GM12878 (cell line): Measurements from ENCODE around the gene KCNH5. TPM values are rescaled to one million over a fixed set of nuclear protein-coding genes. Genes with fewer than 3 reads are reported as not detected.

Experiments
- ATAC-seq: fragments of 200-7000 bp; cut with Tn5 transposase; 3 replicates; pipeline ENCODE4 v1.9.1; 2020; ENCODE audit warnings: mild to moderate bottlenecking, moderate library complexity
- BruUV-seq: library from RNA; stranded (reverse); fragments of 400-500 nt; replicated peaks from 2 replicates; lab custom pipeline; 2021; lab: Mats Ljungman, UMichigan
- CTCF ChIA-PET: fragments of 300-600 bp; sonication (Branson Sonifier 250); formaldehyde crosslinking; extraction: SDS; loops from one replicate; lab custom pipeline; 2021; ENCODE audit warnings: inconsistent platforms; lab: Yijun Ruan, JAX
- POLR2A ChIA-PET: fragments of 350-600 bp; formaldehyde crosslinking; extraction: SDS; loops from one replicate; lab custom pipeline; 2021; ENCODE audit warnings: inconsistent platforms; lab: Charles Lee
- RAD21 ChIA-PET: fragments of 300-600 bp; sonication (Branson Sonifier 250); formaldehyde crosslinking; loops from one replicate; lab custom pipeline; 2023; ENCODE audit warnings: antibody characterized with exemption; ENCODE audit not compliant: unreplicated experiment; lab: Charles Lee
- SMC1A ChIA-PET: fragments of 300-600 bp; sonication (Branson Sonifier 250); formaldehyde crosslinking; loops from one replicate; lab custom pipeline; 2023; ENCODE audit not compliant: unreplicated experiment, uncharacterized antibody; lab: Charles Lee
- DNase-seq: peaks from one replicate; pipeline ENCODE4 v3.0.0-alpha.2; 2011; ENCODE audit warnings: low read depth, low spot score
- FAIRE-seq: peaks from 3 replicates; lab custom pipeline; 2011; peaks lifted over from hg19 to GRCh38; lab: Jason Lieb, UNC
- H2AFZ ChIP-seq: 2 replicates; pipeline ENCODE4 v1.6.0; 2011; ENCODE audit warnings: low read depth, low read length, control low read depth; ENCODE audit not compliant: control insufficient read depth
- H3K27ac ChIP-seq: 2 replicates; pipeline ENCODE4 v1.5.1; 2011; ENCODE audit warnings: control low read depth; ENCODE audit not compliant: control insufficient read depth, insufficient read depth
- H3K27me3 ChIP-seq, 2 experiments: replicated peaks in 1 of 2; 2 replicates each; pipeline versions ENCODE4 v1.6.0 to v1.6.1; 2011; ENCODE audit warnings: low read length in 1 of 2; ENCODE audit not compliant: control insufficient read depth in 2 of 2, insufficient read depth in 2 of 2
- H3K36me3 ChIP-seq, 2 experiments: 2 replicates each; pipeline ENCODE4 v1.5.1; 2011; ENCODE audit warnings: low read length in 1 of 2; ENCODE audit not compliant: control insufficient read depth in 2 of 2, insufficient read depth in 2 of 2
- H3K4me1 ChIP-seq: 2 replicates; pipeline ENCODE4 v1.6.1; 2011; ENCODE audit warnings: mild to moderate bottlenecking, low read length, moderate library complexity, mixed read lengths; ENCODE audit not compliant: control insufficient read depth, insufficient read depth
- H3K4me2 ChIP-seq: 2 replicates; pipeline ENCODE4 v1.6.0; 2011; ENCODE audit warnings: control low read depth; ENCODE audit not compliant: control insufficient read depth, insufficient read depth
- H3K4me3 ChIP-seq: fragments of 200-600 bp; sonication (generic); 2 replicates; pipeline ENCODE4 v1.5.1; 2016
- H3K79me2 ChIP-seq: 2 replicates; pipeline ENCODE4 v1.6.0; 2011; ENCODE audit warnings: low read length; ENCODE audit not compliant: control insufficient read depth, insufficient read depth
- H3K9ac ChIP-seq: 2 replicates; pipeline ENCODE4 v1.8.0; 2011; ENCODE audit warnings: low read length, control low read depth, mixed read lengths; ENCODE audit not compliant: control insufficient read depth, insufficient read depth
- H3K9me3 ChIP-seq: replicated peaks from 3 replicates; pipeline ENCODE4 v1.5.1; 2011; ENCODE audit warnings: mild to moderate bottlenecking, low read length; ENCODE audit not compliant: control insufficient read depth, insufficient read depth
- H4K20me1 ChIP-seq: 2 replicates; pipeline ENCODE4 v1.6.0; 2011; ENCODE audit not compliant: control insufficient read depth, insufficient read depth
- BCL11A ChIP-seq: IDR thresholded peaks from 2 replicates; pipeline ENCODE4 v1.6.1; 2011; ENCODE audit warnings: low read depth, low read length
- DPF2 ChIP-seq: fragments of 450-650 bp; IDR thresholded peaks from 2 replicates; pipeline ENCODE4 v1.6.1; 2017; ENCODE audit warnings: mild to moderate bottlenecking
- IKZF1 ChIP-seq: fragments of 450-650 bp; conservative IDR thresholded peaks from 2 replicates; pipeline ENCODE4 v1.6.1; 2017; ENCODE audit warnings: antibody characterized with exemption, mild to moderate bottlenecking
- NFYA ChIP-seq: IDR thresholded peaks from 2 replicates; pipeline ENCODE4 v1.6.1; 2011; ENCODE audit warnings: low read depth, mild to moderate bottlenecking, low read length, improper control_type of control experiment, borderline replicate concordance
- NFYB ChIP-seq: IDR thresholded peaks from 2 replicates; pipeline ENCODE4 v1.6.1; 2011; ENCODE audit warnings: low read depth, mild to moderate bottlenecking, low read length, improper control_type of control experiment, moderate library complexity; ENCODE audit not compliant: insufficient read depth
- POLR2AphosphoS5 ChIP-seq: IDR thresholded peaks from 2 replicates; pipeline ENCODE4 v1.6.1; 2011; ENCODE audit warnings: mild to moderate bottlenecking, low read length, inconsistent platforms
- SUZ12 ChIP-seq: fragments of 200-600 bp; sonication (generic); IDR thresholded peaks from one replicate; pipeline ENCODE4 v1.6.1; 2018; ENCODE audit warnings: antibody characterized with exemption, mild to moderate bottlenecking; ENCODE audit not compliant: unreplicated experiment
- TAF1 ChIP-seq: IDR thresholded peaks from 2 replicates; pipeline ENCODE4 v1.6.1; 2011; ENCODE audit warnings: mild to moderate bottlenecking, low read depth, low read length, borderline replicate concordance
- ZNF217 ChIP-seq: fragments of 450-650 bp; IDR thresholded peaks from 2 replicates; pipeline ENCODE4 v1.6.1; 2017; ENCODE audit warnings: antibody characterized with exemption, mild to moderate bottlenecking
- WGBS: methylation state at CpG from one replicate; pipeline ENCODE4 v1.1.6; 2016; ENCODE audit warnings: low lambda C conversion rate; ENCODE audit not compliant: insufficient replicate concordance, insufficient coverage; ENCODE audit errors: missing lambda C conversion rate; 5-methylcytosine and 5-hydroxymethylcytosine counted together
- in situ Hi-C: fragments of 300-500 bp; cut with MboI; formaldehyde crosslinking; loops from 9 replicates; pipeline ENCODE4 v1.14.3; 2018; ENCODE audit warnings: mixed read lengths
- intact Hi-C: fragments of 100-400 bp; cut with micrococcal nuclease; formaldehyde crosslinking; loops from one replicate; pipeline ENCODE4 v1.14.2; 2022; ENCODE audit not compliant: unreplicated experiment
- polyA plus RNA-seq, 11 experiments: library from polyadenylated mRNA; depleted of rRNA in 4 of 11; unstranded in 6 of 11; stranded (reverse) in 5 of 11; fragments of >200 nt; fragmentation: Nextera tagmentation in 4 of 11; fragmentation: Illumina TruSeq in 1 of 11; extraction: Ambion mirVana in 4 of 11; extraction: Trizol in 1 of 11; gene quantifications; 1 replicate in 1 of 11; 2 replicates in 10 of 11; pipeline versions ENCODE4 v1.2.1 to v1.2.3, GENCODE V29; 2011 to 2016; ENCODE audit warnings: inconsistent platforms in 2 of 11, missing spikeins in 2 of 11, low read depth in 1 of 11
- total RNA-seq, 4 experiments: library from RNA; depleted of rRNA in 3 of 4; stranded (reverse); fragments of >200 nt in 3 of 4; fragmentation: Illumina TruSeq in 1 of 4; extraction: Trizol in 1 of 4; gene quantifications; 2 replicates each; pipeline versions ENCODE4 v1.2.1 to v1.2.3, GENCODE V29; 2013 to 2021
- TF ChIP-seq, protein P1 (sequence below): fragments of 150-350 bp; IDR thresholded peaks from 2 replicates; pipeline ENCODE4 v1.6.1; 2014; ENCODE audit warnings: mild to moderate bottlenecking, low read depth, low read length
- TF ChIP-seq, protein P2 (sequence below): fragments of 450-650 bp; IDR thresholded peaks from 2 replicates; pipeline ENCODE4 v1.6.1; 2017; ENCODE audit warnings: mild to moderate bottlenecking

The KCNH5 gene
- total and polyA plus RNA-seq, 10 of the 15 experiments (the other 5 are each of a cell fraction or from before 2014, with no cell fraction given), result under 0.01 to 0.04 (median 0.04) TPM; not detected in 7

DNA sequence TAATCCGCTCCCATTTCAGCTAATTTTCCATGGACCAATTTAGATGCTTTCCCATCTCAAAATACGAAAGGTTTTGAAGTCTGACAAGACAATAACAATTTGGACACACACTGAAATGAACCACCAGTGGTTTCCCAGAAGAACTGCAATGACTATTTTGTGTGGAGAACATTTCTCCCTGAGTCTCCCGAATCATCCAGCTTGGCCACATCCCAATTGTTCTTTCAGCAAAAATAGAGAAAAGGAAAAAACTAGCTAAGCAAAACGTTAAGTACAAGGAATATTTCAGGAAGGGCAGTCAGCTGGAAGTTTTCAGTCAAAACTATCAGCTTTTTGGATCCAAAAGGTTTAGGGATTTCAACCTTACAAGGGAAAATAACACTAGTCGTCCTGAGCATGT, 390.6 kb downstream of the KCNH5 start:
- no peak overlapping the region for H2AFZ ChIP-seq
- FAIRE-seq (no peak), DNase-seq (no peak)
- H3K4me2 ChIP-seq, result no peak overlapping the region
- intact Hi-C loops, result no loop called here
- no peak overlapping the region for H3K4me3 ChIP-seq
- ChIA-PET SMC1A (no interaction called here), CTCF (no interaction called here)
- H3K36me3 ChIP-seq, result no peaks in the 10 kb centered on the region
- H3K9ac ChIP-seq, result no peak overlapping the region
- H3K9me3 ChIP-seq, result no peaks in the 10 kb centered on the region
- no peaks in the 10 kb centered on the region for H3K27me3 ChIP-seq
- in situ Hi-C loops, result no loop called here
- no peaks in the 10 kb centered on the region for H3K4me1 ChIP-seq
- TF ChIP-seq TAF1, result no peak
- no peak for TF ChIP-seq IKZF1
- no peak for TF ChIP-seq DPF2
- no peak for TF ChIP-seq NFYA
- TF ChIP-seq, protein P1, sequence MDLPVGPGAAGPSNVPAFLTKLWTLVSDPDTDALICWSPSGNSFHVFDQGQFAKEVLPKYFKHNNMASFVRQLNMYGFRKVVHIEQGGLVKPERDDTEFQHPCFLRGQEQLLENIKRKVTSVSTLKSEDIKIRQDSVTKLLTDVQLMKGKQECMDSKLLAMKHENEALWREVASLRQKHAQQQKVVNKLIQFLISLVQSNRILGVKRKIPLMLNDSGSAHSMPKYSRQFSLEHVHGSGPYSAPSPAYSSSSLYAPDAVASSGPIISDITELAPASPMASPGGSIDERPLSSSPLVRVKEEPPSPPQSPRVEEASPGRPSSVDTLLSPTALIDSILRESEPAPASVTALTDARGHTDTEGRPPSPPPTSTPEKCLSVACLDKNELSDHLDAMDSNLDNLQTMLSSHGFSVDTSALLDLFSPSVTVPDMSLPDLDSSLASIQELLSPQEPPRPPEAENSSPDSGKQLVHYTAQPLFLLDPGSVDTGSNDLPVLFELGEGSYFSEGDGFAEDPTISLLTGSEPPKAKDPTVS, result no peak
- TF ChIP-seq, protein P2, sequence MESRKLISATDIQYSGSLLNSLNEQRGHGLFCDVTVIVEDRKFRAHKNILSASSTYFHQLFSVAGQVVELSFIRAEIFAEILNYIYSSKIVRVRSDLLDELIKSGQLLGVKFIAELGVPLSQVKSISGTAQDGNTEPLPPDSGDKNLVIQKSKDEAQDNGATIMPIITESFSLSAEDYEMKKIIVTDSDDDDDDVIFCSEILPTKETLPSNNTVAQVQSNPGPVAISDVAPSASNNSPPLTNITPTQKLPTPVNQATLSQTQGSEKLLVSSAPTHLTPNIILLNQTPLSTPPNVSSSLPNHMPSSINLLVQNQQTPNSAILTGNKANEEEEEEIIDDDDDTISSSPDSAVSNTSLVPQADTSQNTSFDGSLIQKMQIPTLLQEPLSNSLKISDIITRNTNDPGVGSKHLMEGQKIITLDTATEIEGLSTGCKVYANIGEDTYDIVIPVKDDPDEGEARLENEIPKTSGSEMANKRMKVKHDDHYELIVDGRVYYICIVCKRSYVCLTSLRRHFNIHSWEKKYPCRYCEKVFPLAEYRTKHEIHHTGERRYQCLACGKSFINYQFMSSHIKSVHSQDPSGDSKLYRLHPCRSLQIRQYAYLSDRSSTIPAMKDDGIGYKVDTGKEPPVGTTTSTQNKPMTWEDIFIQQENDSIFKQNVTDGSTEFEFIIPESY, result no peak
- TF ChIP-seq POLR2AphosphoS5, result no peak
- TF ChIP-seq NFYB, result no peak
- TF ChIP-seq ZNF217, result no peak
- no peak for TF ChIP-seq BCL11A
- no peak for TF ChIP-seq SUZ12
- TF ChIP-seq, all 136 proteins: peak for 0
- Histone ChIP-seq H3K27ac (no peak overlapping the region), H4K20me1 (no peaks in the 10 kb centered on the region), H3K79me2 (no peaks in the 10 kb centered on the region)
- ChIA-PET RAD21 (no interaction called here), POLR2A (no interaction called here)
- WGBS, result 8% methylated on average over 5 of the region's 5 CpGs
- ATAC-seq, result no peak
- BruUV-seq, result no TSS peak

Other genes with a start within 250 kb of the KCNH5 start
- gene RHOJ, start 159.0 kb upstream of the KCNH5 start, total RNA-seq (2014; rRNA removed), result not detected in 2 replicates
- not detected in 2 replicates for gene RHOJ, start 159.0 kb upstream of the KCNH5 start, total RNA-seq (2014; rRNA removed; fragmentation: Illumina TruSeq; extraction: Trizol)
- gene RHOJ, start 159.0 kb upstream of the KCNH5 start, total RNA-seq (2021), result not detected in 2 replicates
- not detected in 2 replicates for gene RHOJ, start 159.0 kb upstream of the KCNH5 start, polyA plus RNA-seq (2011; rRNA removed)
- not detected in 2 replicates for gene RHOJ, start 159.0 kb upstream of the KCNH5 start, polyA plus RNA-seq (2014; fragmentation: Illumina TruSeq; extraction: Trizol)
- not detected for gene RHOJ, start 159.0 kb upstream of the KCNH5 start, polyA plus RNA-seq (2014; fragmentation: Nextera tagmentation; extraction: Ambion mirVana)
- gene RHOJ, start 159.0 kb upstream of the KCNH5 start, polyA plus RNA-seq (2014; rRNA removed), result not detected in 2 replicates
- not detected for gene RHOJ, start 159.0 kb upstream of the KCNH5 start, polyA plus RNA-seq (2016; fragmentation: Nextera tagmentation; extraction: Ambion mirVana)